H9 (cell line): Measurements from ENCODE around the gene VEGFB. TPM values are rescaled to one million over a fixed set of nuclear protein-coding genes. Genes with fewer than 3 reads are reported as not detected.

ENCODE experiments used
- DNase-seq: peaks from one replicate; pipeline ENCODE4 v3.0.0-alpha.2; 2017
- H2AFZ ChIP-seq: one replicate; pipeline ENCODE4 v1.6.1; 2013; ENCODE audit warnings: mild to moderate bottlenecking, low read length, control low read depth, moderate library complexity
- H2AK5ac ChIP-seq: 2 replicates; pipeline ENCODE4 v1.6.1; 2013; ENCODE audit warnings: low read length, control low read depth, mixed read lengths; ENCODE audit not compliant: insufficient read length
- H2BK120ac ChIP-seq: one replicate; pipeline ENCODE4 v1.6.1; 2013; ENCODE audit warnings: low read depth, mild to moderate bottlenecking, low read length, control low read depth, inconsistent platforms; ENCODE audit not compliant: poor library complexity, severe bottlenecking
- H2BK12ac ChIP-seq: 2 replicates; pipeline ENCODE4 v1.6.1; 2013; ENCODE audit warnings: low read length, control low read depth, mixed read lengths, low read depth; ENCODE audit not compliant: insufficient read length
- H2BK15ac ChIP-seq: 2 replicates; pipeline ENCODE4 v1.6.1; 2013; ENCODE audit warnings: low read depth, low read length, control low read depth
- H2BK20ac ChIP-seq: one replicate; pipeline ENCODE4 v1.6.1; 2013; ENCODE audit warnings: low read depth, mild to moderate bottlenecking, low read length, control low read depth, inconsistent platforms; ENCODE audit not compliant: poor library complexity, severe bottlenecking
- H2BK5ac ChIP-seq: 2 replicates; pipeline ENCODE4 v1.6.1; 2013; ENCODE audit warnings: low read length, control low read depth, mixed read lengths; ENCODE audit not compliant: insufficient read length
- H3K14ac ChIP-seq: 2 replicates; pipeline ENCODE4 v1.6.1; 2013; ENCODE audit warnings: low read length, control low read depth; ENCODE audit not compliant: insufficient read depth
- H3K18ac ChIP-seq: 2 replicates; pipeline ENCODE4 v1.6.1; 2013; ENCODE audit warnings: low read depth, mild to moderate bottlenecking, mixed read lengths, low read length, control low read depth; ENCODE audit not compliant: insufficient read length
- H3K23ac ChIP-seq: 2 replicates; pipeline ENCODE4 v1.6.1; 2013; ENCODE audit warnings: low read length, control low read depth, mixed read lengths, low read depth; ENCODE audit not compliant: insufficient read length
- H3K23me2 ChIP-seq: 2 replicates; pipeline ENCODE4 v1.6.1; 2013; ENCODE audit warnings: low read depth, mild to moderate bottlenecking, mixed read lengths, low read length, control low read depth; ENCODE audit not compliant: insufficient read length, poor library complexity, severe bottlenecking
- H3K27ac ChIP-seq: 2 replicates; pipeline ENCODE4 v1.5.1; 2013; ENCODE audit warnings: low read length, control low read depth, mixed read lengths, low read depth; ENCODE audit not compliant: insufficient read length
- H3K27me3 ChIP-seq: 2 replicates; pipeline ENCODE4 v1.6.1; 2013; ENCODE audit warnings: low read length, control low read depth, inconsistent platforms; ENCODE audit not compliant: insufficient read depth
- H3K4ac ChIP-seq: 2 replicates; pipeline ENCODE4 v1.6.1; 2013; ENCODE audit warnings: low read depth, mild to moderate bottlenecking, control low read depth, inconsistent platforms, low read length, moderate library complexity
- H3K4me1 ChIP-seq: 2 replicates; pipeline ENCODE4 v1.6.1; 2013; ENCODE audit warnings: low read length, control low read depth, inconsistent platforms; ENCODE audit not compliant: insufficient read depth
- H3K4me2 ChIP-seq: 2 replicates; pipeline ENCODE4 v1.6.1; 2013; ENCODE audit warnings: low read length, control low read depth, mixed read lengths; ENCODE audit not compliant: insufficient read length, insufficient read depth
- H3K56ac ChIP-seq: 2 replicates; pipeline ENCODE4 v1.6.1; 2013; ENCODE audit warnings: low read depth, mild to moderate bottlenecking, mixed read lengths, low read length, control low read depth; ENCODE audit not compliant: insufficient read length
- H3K79me1 ChIP-seq: 2 replicates; pipeline ENCODE4 v1.6.1; 2013; ENCODE audit warnings: low read depth, mild to moderate bottlenecking, moderate library complexity, low read length, control low read depth, inconsistent platforms; ENCODE audit not compliant: insufficient read depth, poor library complexity, severe bottlenecking
- H3K79me2 ChIP-seq: 2 replicates; pipeline ENCODE4 v1.6.1; 2013; ENCODE audit warnings: low read length, control low read depth, inconsistent platforms; ENCODE audit not compliant: insufficient read depth
- H3K9ac ChIP-seq: 2 replicates; pipeline ENCODE4 v1.6.1; 2013; ENCODE audit warnings: low read length, control low read depth, mixed read lengths; ENCODE audit not compliant: insufficient read length; ENCODE audit errors: extremely low read depth
- H3K9me3 ChIP-seq: one replicate; pipeline ENCODE4 v1.6.1; 2013; ENCODE audit warnings: low read depth, low read length, inconsistent platforms; ENCODE audit not compliant: control insufficient read depth
- H3T11ph ChIP-seq: one replicate; pipeline ENCODE4 v1.6.1; 2013; ENCODE audit warnings: mild to moderate bottlenecking, low read length, control low read depth, inconsistent platforms
- H4K20me1 ChIP-seq: one replicate; pipeline ENCODE4 v1.6.1; 2013; ENCODE audit not compliant: control insufficient read depth, insufficient read length, insufficient read depth
- H4K5ac ChIP-seq: 2 replicates; pipeline ENCODE4 v1.6.1; 2013; ENCODE audit warnings: low read depth, mild to moderate bottlenecking, mixed read lengths, low read length, control low read depth; ENCODE audit not compliant: insufficient read length
- H4K8ac ChIP-seq: replicated peaks from 2 replicates; pipeline ENCODE4 v1.6.1; 2013; ENCODE audit warnings: low read length, control low read depth, mixed read lengths, low read depth; ENCODE audit not compliant: insufficient read length
- H4K91ac ChIP-seq: 2 replicates; pipeline ENCODE4 v1.6.1; 2013; ENCODE audit warnings: low read depth, mild to moderate bottlenecking, moderate library complexity, mixed read lengths, low read length, control low read depth; ENCODE audit not compliant: insufficient read length
- H3K27ac Mint-ChIP-seq, 3 experiments: 2 replicates in 2 of 3; 3 replicates in 1 of 3; pipeline ENCODE4 v1.8.0; 2020 to 2021; ENCODE audit warnings: mixed read lengths in 3 of 3, mild to moderate bottlenecking in 1 of 3, moderate library complexity in 1 of 3
- H3K27me3 Mint-ChIP-seq: 2 replicates; pipeline ENCODE4 v1.8.0; 2021; ENCODE audit warnings: low read depth, mild to moderate bottlenecking, moderate library complexity, mixed read lengths
- H3K36me3 Mint-ChIP-seq, 3 experiments: 2 replicates in 2 of 3; 3 replicates in 1 of 3; pipeline ENCODE4 v1.8.0; 2020 to 2021; ENCODE audit warnings: low read depth in 3 of 3, mixed read lengths in 3 of 3; ENCODE audit not compliant: insufficient read depth in 1 of 3
- H3K4me1 Mint-ChIP-seq, 2 experiments: 2 replicates each; pipeline ENCODE4 v1.8.0; 2020; ENCODE audit warnings: mixed read lengths in 2 of 2
- H3K4me3 Mint-ChIP-seq, 2 experiments: 2 replicates in 1 of 2; 3 replicates in 1 of 2; pipeline ENCODE4 v1.8.0; 2020 to 2021; ENCODE audit warnings: mild to moderate bottlenecking in 2 of 2, mixed read lengths in 2 of 2, moderate library complexity in 1 of 2
- H3K9me3 Mint-ChIP-seq, 2 experiments: 2 replicates in 1 of 2; 3 replicates in 1 of 2; pipeline ENCODE4 v1.8.0; 2020; ENCODE audit warnings: mild to moderate bottlenecking in 2 of 2, mixed read lengths in 2 of 2, moderate library complexity in 1 of 2
- CTCF ChIP-seq: fragments of 200-600 bp; sonication (generic); conservative IDR thresholded peaks from 3 replicates; pipeline ENCODE4 v1.8.0; 2021; ENCODE audit warnings: antibody characterized with exemption, mild to moderate bottlenecking
- WGBS: extraction: QIAGEN DNeasy Blood & Tissue Kit; methylation state at CpG from one replicate; pipeline ENCODE4 v1.1.7; 2013; ENCODE audit warnings: missing lambda C conversion rate, low lambda C conversion rate, mixed read lengths; ENCODE audit not compliant: insufficient read length; ENCODE audit errors: extremely low coverage; 5-methylcytosine and 5-hydroxymethylcytosine counted together
- total RNA-seq: library from RNA; stranded (reverse); gene quantifications from 2 replicates; pipeline ENCODE4 v1.2.1, GENCODE V29; 2021

VEGFB gene
- total RNA-seq, 1 experiment from 2014 or later = 57.7 TPM

- Histone ChIP-seq H3K27me3 (no peaks in the 10 kb centered on the region), H3K56ac (no peak overlapping the region), H3K23ac (no peak overlapping the region), H2BK5ac (no peak overlapping the region), H2BK20ac (no peak overlapping the region), H2BK12ac (no peak overlapping the region), H3K9me3 (no peaks in the 10 kb centered on the region), H2AFZ (no peak overlapping the region), H3K4me1 (no peaks in the 10 kb centered on the region), H3K79me2 (no peaks in the 10 kb centered on the region), H4K20me1 (no peaks in the 10 kb centered on the region), H2BK15ac (no peak overlapping the region), H4K5ac (no peak overlapping the region), H3K4me2 (no peak overlapping the region), H2BK120ac (no peak overlapping the region), H3K18ac (no peak overlapping the region), H3K14ac (no peak overlapping the region), H4K91ac (no peak overlapping the region), H3K23me2 (no peaks in the 10 kb centered on the region), H3K27ac (no peak overlapping the region), H4K8ac (no peak overlapping the region), H2AK5ac (no peak overlapping the region), H3K9ac (no peak overlapping the region), H3T11ph (no peak overlapping the region), H3K79me1 (no peaks in the 10 kb centered on the region), H3K4ac (no peak overlapping the region)
- H3K4me1 Mint-ChIP-seq = peaks cover 6 to 10% of the 10 kb centered on the region in 2 experiments; a peak in 3 of 4 replicates
- no peak for TF ChIP-seq CTCF
- H3K27me3 Mint-ChIP-seq = no peaks in the 10 kb centered on the region; the same call in none of the 2 replicates
- no CpG with 5 or more reads among the region's 8 CpGs for WGBS
- H3K4me3 Mint-ChIP-seq = no peak overlapping the region
- peak overlapping the region in 1 of 3 experiments; percentile 62; a peak in 2 of 7 replicates for H3K27ac Mint-ChIP-seq
- H3K9me3 Mint-ChIP-seq = no peaks in the 10 kb centered on the region
- no peak for DNase-seq
- peaks cover 0 to 24% (median 22%) of the 10 kb centered on the region in 3 experiments; a peak in 5 of 7 replicates for H3K36me3 Mint-ChIP-seq
Observed at GRCh38 chr11:64278576-64279190, 44.3 kb downstream of the VEGFB start.
